Ureter (tissue), 1 donor: ENCODE results near the gene ZNF750. TPM values are rescaled to one million over a fixed set of nuclear protein-coding genes. Genes with fewer than 3 reads are reported as not detected.

ENCODE experiments used
- DNase-seq: peaks from one replicate; pipeline ENCODE4 v3.0.0-alpha.2; 2020; ENCODE audit warnings: low spot score
- total RNA-seq: library from RNA; stranded (reverse); gene quantifications from one replicate; pipeline ENCODE4 v1.2.4, GENCODE V29; 2023
- donor health status: DM: yes; HTN: yes; CAD: no.

The ZNF750 gene
- total RNA-seq: 19.3 TPM

DNA sequence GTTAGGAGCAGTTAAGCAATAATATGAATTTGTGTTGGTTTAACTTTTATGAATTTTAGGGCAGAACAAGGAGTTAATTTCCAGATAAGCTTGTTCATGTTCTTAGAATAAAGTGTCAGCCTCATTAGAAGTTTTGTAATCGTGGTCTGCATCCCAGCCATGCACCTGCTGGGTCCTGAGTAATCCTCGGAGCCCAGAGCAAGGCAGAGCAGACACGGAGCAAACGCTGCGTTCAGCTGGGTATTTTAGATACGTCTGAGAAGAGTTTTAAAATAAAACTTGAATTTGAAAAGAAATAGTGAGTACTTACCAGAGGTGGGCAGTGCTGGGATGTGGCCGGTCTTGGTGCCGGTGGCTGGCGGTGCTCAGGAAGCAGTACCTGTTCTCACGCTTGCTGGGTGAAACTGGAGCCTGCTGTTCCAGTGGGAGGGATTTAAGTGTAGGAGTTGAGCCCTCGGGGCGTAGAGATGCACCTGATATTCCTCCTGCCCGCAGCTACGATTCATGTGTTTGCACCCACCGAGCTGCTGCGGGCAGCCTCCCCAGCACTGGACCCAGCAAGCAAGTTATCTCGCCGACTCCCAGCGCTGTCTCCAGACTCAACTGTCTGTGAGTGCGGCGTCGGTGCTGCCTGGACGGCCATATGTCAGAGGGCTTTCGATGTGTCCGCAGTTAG lies at the start of gene ZNF750:
Gene ZNF750, minus strand, starts transcription at position 406 of the 676 bp plus-strand sequence. CDS start 7,568 bp downstream, outside the sequence.
- peak; percentile 72 for DNase-seq

DNA sequence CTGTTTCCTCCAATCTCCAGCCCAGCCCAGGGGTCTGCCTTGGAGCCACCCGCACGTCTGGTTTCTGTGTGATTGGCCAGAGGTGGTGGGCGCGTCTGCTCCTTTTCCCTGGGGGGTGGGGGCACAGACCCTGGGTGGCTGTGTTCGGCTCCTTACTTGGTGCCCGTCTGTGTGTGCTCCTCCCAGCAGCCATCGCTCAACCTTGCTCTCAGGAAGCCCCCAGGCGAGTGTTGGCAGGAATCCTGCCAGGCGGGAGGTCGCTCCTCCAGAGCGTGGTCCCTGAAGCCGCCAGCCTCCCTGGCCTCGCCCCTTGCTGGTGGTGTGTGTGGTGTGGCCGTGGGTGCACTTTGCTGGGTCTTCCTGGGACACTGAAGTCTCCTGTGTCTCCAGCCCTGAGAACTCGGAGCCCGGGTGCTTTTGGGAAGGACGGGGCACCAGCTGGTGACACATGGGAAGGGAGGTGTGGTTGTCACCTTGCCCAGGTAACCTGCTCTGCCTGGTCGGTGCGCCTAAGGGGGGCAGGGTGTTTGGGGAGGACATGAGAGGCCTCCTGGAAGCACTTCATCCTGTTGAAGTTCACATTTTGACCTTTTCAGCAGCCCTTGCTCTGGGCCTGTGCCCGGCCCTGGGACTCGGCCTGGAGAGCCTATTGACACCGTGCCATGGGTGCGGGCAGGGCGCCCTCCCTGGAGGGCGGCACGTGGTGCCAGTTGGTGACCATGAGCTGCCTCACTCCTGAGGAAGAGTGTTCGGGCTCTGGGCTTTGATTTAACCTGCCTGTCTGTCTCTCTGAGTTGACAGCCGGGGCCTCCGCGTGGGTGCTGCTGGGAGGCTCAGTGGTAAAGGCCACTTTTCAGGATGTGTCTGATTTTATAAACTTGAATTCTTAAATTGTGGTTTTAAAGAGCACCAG lies 49.0 kb upstream of the ZNF750 start:
- DNase-seq: peak; percentile 72

DNA sequence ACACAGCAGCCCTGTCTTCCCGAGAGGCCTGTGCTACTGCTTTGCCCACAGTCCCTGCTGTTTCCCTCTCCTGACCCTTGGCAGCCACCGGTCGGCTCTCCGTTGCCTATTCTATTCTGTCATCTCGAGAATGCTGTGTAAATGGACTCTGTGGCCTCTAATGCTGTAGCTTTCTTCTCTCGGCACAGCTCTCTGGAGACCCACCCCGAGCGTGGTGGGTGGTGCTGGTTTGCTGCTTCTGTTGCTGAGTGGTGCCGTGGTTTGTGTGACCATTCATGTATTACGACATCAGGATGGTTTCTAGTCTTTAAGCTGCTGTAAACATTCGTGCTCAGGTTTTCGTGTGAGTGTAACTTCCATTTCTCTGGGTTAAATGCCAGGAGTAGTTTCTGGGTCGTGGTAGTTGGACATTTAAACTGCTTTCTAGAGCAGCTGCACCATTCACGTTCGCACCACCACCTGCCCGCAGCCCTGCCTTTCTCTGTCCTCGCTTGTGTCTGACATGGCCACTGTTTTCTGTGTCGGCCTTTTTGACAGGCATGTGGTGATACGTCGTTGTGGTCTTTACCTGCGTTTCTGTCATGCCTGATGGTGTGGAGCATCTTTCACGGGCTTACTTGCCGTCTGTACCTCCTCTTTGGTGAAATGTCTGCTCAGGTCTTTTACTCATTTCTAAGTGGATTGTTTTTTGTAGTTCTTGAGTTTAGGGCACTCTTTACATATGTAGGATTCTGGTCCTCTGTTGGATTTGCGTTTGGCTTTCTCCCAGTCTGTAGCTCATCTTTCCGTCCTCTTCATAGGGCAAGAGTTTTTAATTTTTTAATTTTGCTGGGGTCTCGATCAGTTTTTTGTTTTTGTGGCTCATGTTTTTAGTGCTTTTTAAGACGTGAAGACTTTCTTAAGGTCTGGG lies 47.7 kb upstream of the ZNF750 start:
- DNase-seq: no peak

DNA sequence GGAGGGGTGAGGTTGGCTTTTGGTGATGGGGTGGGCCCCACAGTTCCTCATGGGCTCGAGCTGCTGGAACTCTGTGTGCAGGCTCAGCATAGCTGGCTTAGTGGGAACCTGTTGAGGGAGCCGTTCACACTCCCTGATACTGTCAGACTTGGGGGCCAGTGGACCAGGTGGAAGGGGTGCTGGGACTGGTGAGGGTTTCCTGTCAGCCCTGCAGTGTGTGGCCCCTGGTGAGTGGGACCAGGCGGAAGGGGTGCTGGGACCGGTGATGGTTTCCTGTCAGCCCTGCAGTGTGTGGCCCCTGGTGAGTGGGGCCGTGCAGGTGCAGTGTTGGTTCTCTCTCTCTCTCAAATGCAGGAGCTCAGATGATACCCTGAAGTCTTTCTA lies 45.1 kb upstream of the ZNF750 start:
- no peak for DNase-seq

DNA sequence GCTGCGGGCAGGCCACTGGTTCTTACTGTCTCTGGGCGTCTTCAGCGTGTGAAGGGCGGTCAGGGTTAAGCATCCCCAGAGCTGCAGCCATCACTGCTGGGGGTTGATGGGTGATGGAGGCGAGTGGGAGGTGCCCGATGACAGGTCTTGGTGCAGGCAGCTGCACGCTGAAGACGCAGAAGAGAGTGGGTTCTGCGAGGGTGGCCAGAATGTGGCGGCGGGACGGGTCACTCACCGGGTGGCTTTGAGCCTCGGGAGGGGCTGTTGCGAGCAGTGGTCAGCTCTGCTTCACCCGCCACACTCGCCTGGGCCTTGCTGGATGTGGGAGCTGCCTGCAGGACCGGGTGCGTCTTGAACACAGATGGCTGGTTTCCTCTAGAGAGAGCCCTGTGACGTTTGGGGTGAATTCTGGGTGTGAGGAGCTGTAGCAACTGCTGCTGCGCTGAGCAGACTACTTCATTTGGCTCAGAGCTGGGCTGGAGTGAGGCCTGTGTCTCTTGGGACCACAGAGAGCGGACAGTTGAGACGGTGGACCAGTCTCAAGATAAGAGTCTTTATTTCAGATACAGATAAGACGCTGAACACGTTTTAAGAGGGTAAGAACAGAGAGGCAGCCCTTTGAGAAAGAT lies 44.6 kb upstream of the ZNF750 start:
- DNase-seq: no peak

DNA sequence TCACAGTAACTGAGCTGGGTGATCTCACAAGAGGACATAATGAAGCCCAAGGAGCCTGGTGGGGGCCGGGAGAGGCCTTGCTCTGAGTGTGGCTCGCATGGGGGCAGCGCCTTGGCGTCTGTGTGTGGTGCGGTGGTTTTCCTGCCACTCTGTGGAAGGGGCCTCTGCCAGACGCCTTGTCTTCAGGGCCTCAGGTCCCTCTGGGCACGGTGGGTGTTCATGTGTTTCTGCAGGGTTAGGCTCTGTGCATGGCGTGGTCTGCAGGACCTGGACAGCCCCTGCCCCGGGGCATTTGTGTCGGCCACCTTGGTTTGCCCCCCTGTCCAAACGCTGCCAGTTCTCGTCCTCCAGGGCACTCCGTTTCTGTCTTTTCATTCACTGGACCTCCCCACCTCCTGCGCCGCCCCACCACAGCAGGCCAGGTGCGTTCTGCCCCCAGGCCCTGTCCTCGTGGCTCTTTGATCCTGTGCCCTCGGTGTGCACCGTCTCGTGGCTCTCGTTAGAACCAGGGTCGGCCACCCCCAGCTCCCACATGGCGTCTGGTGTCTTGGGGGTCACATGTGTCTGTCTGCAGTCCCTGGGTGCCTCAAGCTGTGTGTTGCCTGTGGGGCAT lies 43.7 kb upstream of the ZNF750 start:
- no peak for DNase-seq

DNA sequence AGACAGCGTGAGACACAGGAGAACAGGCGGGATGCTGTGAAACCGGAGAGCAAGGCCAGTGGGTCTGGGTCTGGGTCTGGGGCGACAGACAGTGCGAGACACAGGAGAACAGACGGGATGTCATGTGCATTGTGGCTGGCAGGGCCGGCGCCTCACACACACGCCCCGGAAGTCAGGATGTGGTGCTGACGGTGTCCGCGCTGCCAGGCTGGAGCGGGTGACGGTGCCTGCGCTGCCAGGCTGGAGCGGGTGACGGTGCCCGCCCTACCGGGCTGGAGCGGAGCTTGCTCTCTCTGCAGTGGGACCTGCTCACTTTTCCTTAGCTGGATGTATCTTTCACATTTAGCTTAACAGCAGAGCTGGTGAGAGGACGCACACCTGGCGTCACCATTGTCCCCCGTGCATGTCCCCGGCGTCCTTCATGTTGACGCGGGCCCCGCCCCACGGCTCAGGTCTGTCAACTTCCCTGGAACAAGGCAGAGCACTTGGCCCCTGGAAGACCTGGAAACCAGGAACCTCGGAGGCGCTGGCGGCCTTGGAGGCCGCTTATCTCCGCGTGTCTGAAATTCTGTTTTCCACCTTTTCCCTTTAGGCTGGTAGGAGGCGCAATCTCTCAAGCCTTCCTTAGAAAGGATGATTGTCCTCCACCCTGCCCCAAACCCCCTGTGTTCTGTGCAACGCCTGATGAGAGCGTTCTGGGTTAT lies 43.0 kb upstream of the ZNF750 start:
- DNase-seq: no peak

DNA sequence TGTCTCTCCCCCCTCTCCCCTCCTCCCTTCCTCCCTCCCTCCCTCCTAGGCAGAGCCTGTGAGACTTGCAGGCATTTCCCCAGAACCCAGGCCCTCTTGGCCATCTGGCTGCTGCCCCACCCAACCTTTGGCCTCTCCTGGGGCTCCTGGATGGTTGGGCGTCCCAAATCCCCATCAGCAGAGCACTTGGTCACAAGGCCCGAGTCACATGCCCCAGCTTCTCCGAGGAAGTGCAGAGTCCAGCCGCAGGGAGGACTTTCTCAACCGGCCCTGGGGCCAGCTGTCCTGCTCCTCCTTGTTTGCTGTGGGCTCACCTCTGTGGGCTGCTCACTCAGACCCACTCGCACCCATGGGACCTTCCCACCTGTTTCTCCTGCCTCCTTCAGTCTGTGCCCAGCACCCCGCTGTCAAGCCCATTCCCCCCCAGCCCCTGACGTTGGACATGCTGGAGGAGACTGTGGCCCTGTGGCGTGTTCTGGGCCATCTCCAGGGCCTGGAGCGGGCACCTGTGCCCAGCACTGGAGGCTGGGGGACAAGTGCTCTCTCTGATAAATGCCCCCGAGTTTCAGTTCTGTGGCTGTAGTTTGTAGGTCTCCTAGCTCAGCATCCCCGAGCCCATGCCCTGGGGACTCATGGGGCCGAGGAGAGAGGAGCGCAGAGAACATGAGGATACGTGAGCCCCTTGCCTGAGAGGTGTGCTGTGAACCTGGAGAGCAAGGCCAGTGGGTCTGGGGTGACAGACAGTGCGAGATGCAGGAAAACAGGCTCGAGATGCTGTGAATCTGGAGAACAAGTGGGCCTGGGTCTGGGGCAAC lies 42.3 kb upstream of the ZNF750 start:
- DNase-seq: no peak

DNA sequence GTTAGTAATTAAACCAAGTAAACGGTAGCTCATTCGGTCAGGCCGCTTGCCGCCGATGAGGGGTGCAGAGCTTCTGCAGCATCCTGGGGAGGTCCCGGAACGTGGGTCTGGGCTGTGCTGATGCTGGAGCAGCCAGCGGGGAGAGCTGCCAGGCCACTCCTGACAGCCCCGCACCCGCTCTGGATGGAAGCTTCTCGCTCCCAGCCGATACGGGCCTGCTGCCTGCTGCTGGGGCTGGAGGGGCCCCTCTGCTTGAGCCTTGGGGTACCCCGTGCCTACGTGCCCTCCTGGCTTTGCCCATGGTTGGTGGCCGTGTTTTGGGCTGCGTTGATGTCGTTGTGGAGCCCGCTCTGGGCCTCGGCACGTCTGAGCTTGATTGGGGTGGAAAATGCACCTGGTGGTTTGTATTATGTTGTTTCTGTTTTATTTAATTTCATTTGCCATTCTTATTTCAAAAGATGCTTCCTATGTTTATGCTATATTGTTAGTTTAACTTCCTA lies 41.6 kb upstream of the ZNF750 start:
- no peak for DNase-seq

DNA sequence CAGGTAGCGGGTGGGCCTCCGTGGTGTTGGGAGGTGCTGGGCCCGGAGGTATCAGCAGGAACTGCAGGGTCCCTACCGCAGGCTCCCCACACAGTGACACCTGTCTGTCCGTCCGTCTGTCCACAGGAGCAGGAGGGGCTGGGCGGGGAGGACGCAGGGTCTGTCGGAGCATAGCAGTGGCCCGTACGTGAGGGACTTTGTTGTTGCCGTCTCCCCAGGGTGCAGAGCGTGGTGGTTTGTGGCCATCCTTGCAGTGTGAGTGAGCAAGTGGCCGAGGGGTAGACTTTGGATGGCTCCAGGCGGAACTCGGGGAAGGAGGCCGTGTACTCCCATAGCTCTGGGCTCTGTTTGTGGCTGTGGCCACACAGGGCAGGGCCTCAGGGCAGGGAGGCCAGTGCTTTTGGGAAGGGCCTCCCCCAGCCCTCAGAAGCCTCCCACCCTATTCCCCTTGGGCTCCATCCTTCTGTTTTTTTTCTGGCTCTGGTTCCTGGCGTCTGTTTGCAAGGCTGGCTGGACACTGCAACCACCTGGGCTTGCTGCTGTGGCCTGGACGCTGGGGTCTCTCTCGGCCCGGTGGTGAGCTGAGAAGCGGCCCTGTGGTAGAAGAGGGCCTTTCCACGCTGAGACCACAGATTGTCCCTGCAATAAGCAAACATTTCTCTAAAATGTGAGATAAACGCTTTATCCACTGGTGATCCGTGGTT lies 41.0 kb upstream of the ZNF750 start:
- DNase-seq: no peak

DNA sequence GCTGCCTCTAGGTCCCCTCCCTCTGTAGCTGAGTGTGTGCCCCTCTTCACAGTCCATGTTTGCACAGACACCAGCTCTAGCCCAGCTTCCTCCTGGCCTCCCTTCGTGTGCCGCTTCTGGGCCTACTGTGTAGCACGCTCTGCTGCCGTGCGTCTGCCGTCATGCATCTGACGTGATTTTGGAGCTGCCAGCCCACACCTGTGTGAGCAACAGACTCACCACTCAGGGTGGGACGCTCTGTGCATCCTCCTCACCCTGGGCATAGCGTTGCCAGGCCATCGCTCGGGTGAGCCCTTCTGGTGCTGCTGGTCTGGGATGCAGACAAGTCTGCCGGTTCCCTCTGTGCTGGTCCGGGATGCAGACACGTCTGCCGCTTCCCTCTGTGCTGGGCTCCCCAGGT lies 39.4 kb upstream of the ZNF750 start:
- no peak for DNase-seq

DNA sequence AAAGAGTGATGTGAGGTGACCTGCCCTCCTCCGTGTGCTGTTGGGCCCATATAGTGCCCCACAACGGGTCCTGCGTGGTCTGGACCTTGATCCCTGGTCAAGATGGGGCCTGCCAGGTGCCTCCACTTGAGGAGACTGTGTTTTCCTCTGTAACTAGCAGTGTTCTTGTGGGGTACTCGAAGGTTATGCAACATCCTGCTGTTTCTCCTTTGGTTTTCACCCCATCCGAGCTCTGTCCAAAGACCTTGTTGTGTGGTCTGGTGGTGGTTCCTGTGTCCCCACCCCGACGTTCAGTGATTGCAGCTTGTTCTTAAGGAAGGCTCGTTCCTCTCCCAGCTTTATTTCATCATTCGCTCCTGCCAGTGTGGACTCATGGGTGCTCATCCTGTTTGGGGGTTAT lies 38.7 kb upstream of the ZNF750 start:
- no peak for DNase-seq

DNA sequence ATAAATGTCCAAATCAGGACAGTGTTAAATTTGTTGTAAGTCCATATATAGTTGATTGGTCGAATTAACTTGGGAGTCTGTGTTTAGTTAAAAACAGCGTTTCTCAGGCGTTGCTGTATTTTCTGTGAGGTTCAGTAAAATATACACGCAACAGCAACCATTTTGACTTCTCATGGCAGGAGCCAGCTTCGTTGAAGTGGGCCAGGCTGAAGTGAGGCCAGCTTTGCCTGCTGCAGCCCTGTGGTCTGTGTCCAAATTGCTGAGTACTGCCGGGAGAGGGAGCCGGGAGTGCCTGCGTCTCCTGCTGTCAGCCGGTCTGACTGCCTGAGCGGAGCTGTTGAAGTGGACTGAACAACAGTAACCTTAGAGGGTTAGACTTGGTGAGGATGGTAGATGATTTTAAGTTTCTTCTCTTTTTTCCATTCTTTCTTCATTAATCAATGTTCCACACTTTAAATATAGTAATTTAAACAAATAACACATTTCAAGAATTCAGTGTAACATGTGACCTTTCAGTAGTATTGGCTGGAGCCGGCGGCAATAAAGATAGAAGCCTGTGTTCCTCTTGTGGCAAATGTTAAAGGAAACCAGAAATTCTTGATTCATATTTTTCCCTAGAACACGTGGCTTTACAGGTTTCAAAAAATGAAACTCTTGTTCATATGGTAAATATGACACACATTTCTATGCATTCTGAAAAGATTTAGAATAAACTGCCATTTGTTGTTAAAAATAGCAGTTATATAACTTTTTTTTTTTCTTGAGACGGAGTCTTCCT lies 37.0 kb upstream of the ZNF750 start:
- DNase-seq: peak; percentile 84

DNA sequence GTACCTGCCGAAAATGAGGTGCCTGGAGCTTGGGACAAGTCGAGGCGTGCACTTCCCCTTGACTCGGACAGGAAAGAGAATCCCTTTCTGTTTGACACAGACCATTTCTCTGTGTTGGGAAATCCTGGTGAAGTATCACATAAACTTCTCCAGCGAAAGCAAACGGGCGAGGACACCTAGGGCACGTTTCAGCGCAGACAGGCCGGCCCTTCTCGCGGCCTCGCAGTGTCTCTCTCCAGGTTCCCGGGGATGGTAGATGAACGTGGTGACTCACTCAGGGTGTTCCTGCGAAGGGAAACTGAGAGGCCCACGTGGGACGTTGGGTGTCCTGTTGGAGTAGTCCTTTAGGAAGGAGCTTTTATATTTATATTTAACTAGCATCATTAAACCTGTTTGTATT lies 36.3 kb upstream of the ZNF750 start:
- no peak for DNase-seq

DNA sequence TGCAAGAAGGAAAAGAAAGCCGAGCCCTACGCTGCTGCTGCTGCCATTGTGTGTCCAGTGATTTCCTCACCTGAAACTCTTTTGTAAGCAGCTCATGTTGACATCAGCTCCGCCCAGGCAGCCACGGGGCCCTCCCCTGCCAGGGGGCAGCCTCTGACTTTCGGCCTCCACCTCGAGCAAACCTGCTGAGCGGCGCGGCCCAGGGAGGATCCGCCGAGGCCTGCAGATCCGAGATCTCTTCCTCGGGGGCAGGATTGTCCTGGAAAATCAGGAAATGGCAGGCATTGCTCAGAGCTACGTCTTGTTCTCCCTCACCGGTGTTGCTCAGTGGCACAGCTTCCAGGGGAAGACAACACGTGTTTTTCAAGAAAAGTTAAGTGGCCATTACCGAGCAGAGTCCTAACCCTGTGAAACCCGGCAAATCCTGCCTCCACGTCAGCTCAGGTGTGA lies 35.6 kb upstream of the ZNF750 start:
- DNase-seq: peak; percentile 84

DNA sequence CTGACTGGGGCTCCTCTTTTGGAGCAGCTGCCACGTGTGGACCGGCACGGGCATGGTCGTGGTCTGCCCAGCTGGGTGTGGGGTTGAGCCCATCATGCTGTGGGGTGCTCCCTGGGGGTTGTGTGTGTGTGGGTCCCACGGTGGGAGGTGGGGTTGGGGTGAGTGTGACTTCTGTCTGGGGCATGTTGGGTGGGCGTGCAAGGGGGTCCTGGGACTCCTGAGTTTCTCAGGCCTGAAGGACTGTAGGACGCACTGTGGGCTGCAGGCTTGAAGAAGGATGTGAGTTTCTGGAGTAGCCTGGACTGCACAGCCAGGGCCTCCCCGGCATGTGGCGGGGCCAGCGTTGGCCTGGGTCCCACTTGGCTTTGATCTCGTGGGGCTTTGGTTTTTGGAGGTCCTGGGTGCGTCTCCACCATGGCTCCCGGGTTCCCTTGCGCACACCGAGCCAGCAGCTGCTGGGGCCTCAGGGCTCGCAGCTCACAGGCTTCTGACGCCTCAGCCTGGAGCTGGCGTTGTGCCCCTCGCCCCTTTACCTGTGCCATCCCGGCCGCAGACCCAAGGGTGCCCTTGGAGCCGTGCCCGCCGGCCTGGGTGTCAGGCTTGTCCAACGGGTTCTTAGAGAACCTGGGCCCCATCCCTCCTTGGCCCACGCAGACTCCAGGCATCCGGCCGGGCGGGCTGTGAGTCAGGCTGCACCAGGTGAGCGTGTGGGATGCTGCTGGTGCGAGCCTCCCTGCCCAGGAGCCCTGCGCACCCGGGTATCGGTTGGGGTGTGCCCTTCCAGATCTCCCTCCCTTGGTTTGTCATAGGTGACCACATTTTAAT lies 34.4 kb upstream of the ZNF750 start:
- peak; percentile 84 for DNase-seq

DNA sequence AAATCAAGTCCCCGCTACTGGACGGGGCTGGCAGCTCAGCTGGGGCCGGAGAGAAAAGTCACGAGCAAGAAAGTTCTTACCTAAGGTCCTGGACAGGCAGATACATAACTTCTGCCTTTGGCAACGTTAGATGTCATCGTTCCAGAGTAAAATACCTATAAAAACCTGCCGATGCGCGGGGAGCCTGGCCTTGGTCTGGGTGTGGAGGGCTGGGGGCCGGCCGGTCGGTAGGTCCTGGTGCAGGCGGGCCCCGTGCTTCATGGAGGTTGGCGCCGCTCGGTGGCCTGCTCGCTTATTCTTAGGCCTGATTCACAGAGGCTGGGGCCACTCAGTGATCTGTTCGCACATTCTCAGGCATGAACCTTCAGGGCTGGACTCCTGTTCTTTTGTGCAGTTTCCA lies 33.7 kb upstream of the ZNF750 start:
- no peak for DNase-seq
